Keratinocyte (primary cell): ENCODE measurements around the gene CYB561. TPM values are rescaled to one million over a fixed set of nuclear protein-coding genes. Genes with fewer than 3 reads are reported as not detected.

Experiments
- DNase-seq: peaks from one replicate; pipeline ENCODE4 v3.0.0-alpha.2; 2011; ENCODE audit warnings: low read depth, missing footprints, low spot score
- FAIRE-seq: peaks from 2 replicates; lab custom pipeline; 2011; peaks lifted over from hg19 to GRCh38; lab: Jason Lieb, UNC
- H2AFZ ChIP-seq: 2 replicates; pipeline ENCODE4 v1.6.0; 2012; ENCODE audit warnings: low read length, control low read depth, inconsistent platforms; ENCODE audit not compliant: control insufficient read depth
- H3K27ac ChIP-seq: 2 replicates; pipeline ENCODE4 v1.5.1; 2011; ENCODE audit warnings: low read length; ENCODE audit not compliant: control insufficient read depth, insufficient read depth
- H3K27me3 ChIP-seq: 3 replicates; pipeline ENCODE4 v1.6.0; 2011; ENCODE audit warnings: low read length; ENCODE audit not compliant: control insufficient read depth, insufficient read depth; ENCODE audit errors: extremely low read depth
- H3K36me3 ChIP-seq, 2 experiments: 2 replicates in 1 of 2; 3 replicates in 1 of 2; pipeline ENCODE4 v1.5.1; 2011; ENCODE audit warnings: low read length in 2 of 2, mild to moderate bottlenecking in 1 of 2; ENCODE audit not compliant: control insufficient read depth in 2 of 2, insufficient read depth in 2 of 2; ENCODE audit errors: extremely low read depth in 1 of 2
- H3K4me1 ChIP-seq: 3 replicates; pipeline ENCODE4 v1.5.1; 2011; ENCODE audit warnings: low read length; ENCODE audit not compliant: control insufficient read depth, insufficient read depth; ENCODE audit errors: extremely low read depth
- H3K4me2 ChIP-seq: 3 replicates; pipeline ENCODE4 v1.6.0; 2011; ENCODE audit warnings: low read depth, low read length; ENCODE audit not compliant: control insufficient read depth, insufficient read depth; ENCODE audit errors: extremely low read depth
- H3K4me3 ChIP-seq, 3 experiments: fragments of 200-600 bp in 1 of 3; sonication (generic) in 1 of 3; 2 replicates in 2 of 3; 3 replicates in 1 of 3; pipeline ENCODE4 v1.5.1; 2011 to 2016; ENCODE audit warnings: low read length in 3 of 3, mild to moderate bottlenecking in 3 of 3, control low read depth in 2 of 3, inconsistent platforms in 1 of 3, low read depth in 1 of 3, mixed read lengths in 1 of 3, mixed run types in 1 of 3, moderate library complexity in 1 of 3; ENCODE audit not compliant: control insufficient read depth in 2 of 3, insufficient read depth in 2 of 3; ENCODE audit errors: extremely low read depth in 1 of 3
- H3K79me2 ChIP-seq: 2 replicates; pipeline ENCODE4 v1.6.0; 2012; ENCODE audit warnings: low read length; ENCODE audit not compliant: control insufficient read depth, insufficient read depth
- H3K9ac ChIP-seq: 3 replicates; pipeline ENCODE4 v1.6.0; 2011; ENCODE audit warnings: low read length; ENCODE audit not compliant: control insufficient read depth, insufficient read depth; ENCODE audit errors: extremely low read depth
- H3K9me1 ChIP-seq: 3 replicates; pipeline ENCODE4 v1.6.0; 2011; ENCODE audit warnings: low read length; ENCODE audit not compliant: control insufficient read depth, insufficient read depth; ENCODE audit errors: extremely low read depth
- H3K9me3 ChIP-seq: 2 replicates; pipeline ENCODE4 v1.5.1; 2012; ENCODE audit warnings: low read depth, low read length; ENCODE audit not compliant: control insufficient read depth
- H4K20me1 ChIP-seq: 3 replicates; pipeline ENCODE4 v1.6.0; 2011; ENCODE audit warnings: low read length; ENCODE audit not compliant: control insufficient read depth, insufficient read depth; ENCODE audit errors: extremely low read depth
- CTCF ChIP-seq, 3 experiments: IDR thresholded peaks in 1 of 3; conservative IDR thresholded peaks in 1 of 3; optimal IDR thresholded peaks in 1 of 3; 2 replicates in 2 of 3; 3 replicates in 1 of 3; pipeline versions ENCODE3 to v1.5.1; 2011; ENCODE audit warnings: low read length in 3 of 3, mild to moderate bottlenecking in 3 of 3, moderate library complexity in 2 of 3, control low read depth in 1 of 3, inconsistent platforms in 1 of 3; ENCODE audit not compliant: insufficient read depth in 2 of 3; ENCODE audit errors: extremely low read depth in 1 of 3
- EZH2 ChIP-seq: IDR thresholded peaks from one replicate; pipeline ENCODE4 v1.6.1; 2012; ENCODE audit warnings: inconsistent platforms, mild to moderate bottlenecking, low read length, moderate library complexity
- dilution Hi-C: fragments of 300-500 bp; cut with MboI; formaldehyde crosslinking; loops from one replicate; pipeline ENCODE4 v1.7.0; 2020; ENCODE audit warnings: low sequenced_read_pairs; ENCODE audit not compliant: extremely low pct_ligation_motif_present
- polyA plus RNA-seq, 5 experiments: library from polyadenylated mRNA; depleted of rRNA in 3 of 5; stranded (reverse) in 3 of 5; stranded (forward) in 1 of 5; unstranded in 1 of 5; fragments of >200 nt; gene quantifications; 1 replicate in 1 of 5; 2 replicates in 3 of 5; 3 replicates in 1 of 5; pipeline versions ENCODE4 v1.2.1 to v1.2.3, GENCODE V29; 2011 to 2012; ENCODE audit warnings: missing spikeins in 2 of 5, low read depth in 1 of 5, low replicate concordance in 1 of 5

CYB561 gene
- polyA plus RNA-seq, 1 donor (not counting 4 experiments of a cell fraction or from before 2014, with no cell fraction given) = 14.4 TPM

GRCh38 chr17:63390090-63390489 lies 56.0 kb downstream of the CYB561 start:
- no peaks in the 10 kb centered on the region for H3K27me3 ChIP-seq
- no peaks in the 10 kb centered on the region for H4K20me1 ChIP-seq
- H3K79me2 ChIP-seq = no peaks in the 10 kb centered on the region
- H3K4me1 ChIP-seq = peaks cover 8% of the 10 kb centered on the region
- FAIRE-seq (no peak), DNase-seq (no peak)
- H3K9ac ChIP-seq = no peak overlapping the region
- peaks cover 14 to 16% of the 10 kb centered on the region in 2 experiments for H3K36me3 ChIP-seq
- no peak for TF ChIP-seq CTCF (optimal IDR thresholded peaks at IDR 0.05 in 1 of 3, IDR thresholded peaks at IDR 0.05 in 1 of 3, conservative IDR thresholded peaks at IDR 0.05 in 1 of 3; ENCODE audit: extremely low read depth in 1 of 3, insufficient read depth in 2 of 3, low read length in 3 of 3)
- TF ChIP-seq EZH2 = no peak
- no peak overlapping the region for H2AFZ ChIP-seq
- H3K27ac ChIP-seq = no peak overlapping the region
- no peaks in the 10 kb centered on the region for H3K9me1 ChIP-seq
- no peak overlapping the region for H3K4me2 ChIP-seq
- no peak overlapping the region for H3K4me3 ChIP-seq
- dilution Hi-C loops = no loop called here
- H3K9me3 ChIP-seq = no peaks in the 10 kb centered on the region

- dilution Hi-C loops = no loop called here
- no peaks in the 10 kb centered on the region for H4K20me1 ChIP-seq
- H3K4me2 ChIP-seq = no peak overlapping the region
- TF ChIP-seq EZH2 (no peak), CTCF (optimal IDR thresholded peaks at IDR 0.05 in 1 of 3, IDR thresholded peaks at IDR 0.05 in 1 of 3, conservative IDR thresholded peaks at IDR 0.05 in 1 of 3; ENCODE audit: extremely low read depth in 1 of 3, insufficient read depth in 2 of 3, low read length in 3 of 3) (no peak)
- H3K9me1 ChIP-seq = no peaks in the 10 kb centered on the region
- H3K4me1 ChIP-seq = peaks cover 8% of the 10 kb centered on the region
- H3K27ac ChIP-seq = no peak overlapping the region
- H3K9ac ChIP-seq = no peak overlapping the region
- H3K79me2 ChIP-seq = no peaks in the 10 kb centered on the region
- peak; percentile 17 for FAIRE-seq
- DNase-seq = no peak
- no peaks in the 10 kb centered on the region for H3K9me3 ChIP-seq
- H2AFZ ChIP-seq = no peak overlapping the region
- H3K36me3 ChIP-seq = peaks cover 14 to 16% of the 10 kb centered on the region in 2 experiments
- H3K4me3 ChIP-seq = no peak overlapping the region
- no peaks in the 10 kb centered on the region for H3K27me3 ChIP-seq
Measured at GRCh38 chr17:63387656-63388340, 58.3 kb downstream of the CYB561 start.
